ENCODE measurements around the gene MDGA2. TPM values are rescaled to one million over a fixed set of nuclear protein-coding genes. Genes with fewer than 3 reads are reported as not detected.

MDGA2 gene
- total RNA-seq, 1 donor from 2014 or later = 2.4 TPM

DNA sequence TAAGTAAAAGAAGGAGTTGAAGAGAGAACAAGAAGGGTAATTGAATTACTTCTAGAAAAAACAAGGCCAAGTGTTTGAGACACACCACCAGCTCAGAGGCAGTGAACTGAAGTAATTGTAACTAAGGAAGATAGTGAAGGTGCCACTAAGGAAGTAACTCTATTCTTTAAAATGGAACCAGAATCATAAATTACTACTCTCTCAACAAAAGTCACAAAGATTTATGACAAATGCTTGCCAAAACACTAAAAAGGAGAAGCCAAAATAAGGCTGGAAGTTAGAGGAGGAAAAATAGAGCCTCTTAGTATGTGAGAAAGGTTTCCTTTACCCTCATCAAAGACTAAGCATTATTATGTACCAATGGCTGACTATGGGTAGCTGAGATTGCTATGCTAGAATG lies 208.5 kb downstream of the MDGA2 start:
- no peak for FAIRE-seq
- DNase-seq (ENCODE audit: low read depth) = no peak
- TF ChIP-seq EZH2 (IDR thresholded peaks at IDR 0.05; ENCODE audit: insufficient read depth, low read length) = no peak
- TF ChIP-seq, protein P1, sequence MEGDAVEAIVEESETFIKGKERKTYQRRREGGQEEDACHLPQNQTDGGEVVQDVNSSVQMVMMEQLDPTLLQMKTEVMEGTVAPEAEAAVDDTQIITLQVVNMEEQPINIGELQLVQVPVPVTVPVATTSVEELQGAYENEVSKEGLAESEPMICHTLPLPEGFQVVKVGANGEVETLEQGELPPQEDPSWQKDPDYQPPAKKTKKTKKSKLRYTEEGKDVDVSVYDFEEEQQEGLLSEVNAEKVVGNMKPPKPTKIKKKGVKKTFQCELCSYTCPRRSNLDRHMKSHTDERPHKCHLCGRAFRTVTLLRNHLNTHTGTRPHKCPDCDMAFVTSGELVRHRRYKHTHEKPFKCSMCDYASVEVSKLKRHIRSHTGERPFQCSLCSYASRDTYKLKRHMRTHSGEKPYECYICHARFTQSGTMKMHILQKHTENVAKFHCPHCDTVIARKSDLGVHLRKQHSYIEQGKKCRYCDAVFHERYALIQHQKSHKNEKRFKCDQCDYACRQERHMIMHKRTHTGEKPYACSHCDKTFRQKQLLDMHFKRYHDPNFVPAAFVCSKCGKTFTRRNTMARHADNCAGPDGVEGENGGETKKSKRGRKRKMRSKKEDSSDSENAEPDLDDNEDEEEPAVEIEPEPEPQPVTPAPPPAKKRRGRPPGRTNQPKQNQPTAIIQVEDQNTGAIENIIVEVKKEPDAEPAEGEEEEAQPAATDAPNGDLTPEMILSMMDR (IDR thresholded peaks at IDR 0.05; ENCODE audit: insufficient read depth, low read depth, low read length) = no peak
- no peaks in the 10 kb centered on the region for H3K9me3 ChIP-seq (ENCODE audit: insufficient read depth, low read depth, low read length)
- no peak overlapping the region for H3K4me3 ChIP-seq (ENCODE audit: insufficient read depth, low read depth, low read length)
- no peaks in the 10 kb centered on the region for H3K27me3 ChIP-seq (ENCODE audit: insufficient read depth, low read length)
- H3K27me3 Mint-ChIP-seq (ENCODE audit: low read depth, unreplicated experiment) = no peaks in the 10 kb centered on the region
- H3K9ac ChIP-seq (ENCODE audit: low read length) = no peak overlapping the region
- no peaks in the 10 kb centered on the region for H3K4me1 ChIP-seq (ENCODE audit: insufficient read depth, low read length)
- no peak overlapping the region for H2AFZ ChIP-seq (ENCODE audit: low read depth, low read length)
- H3K9me3 Mint-ChIP-seq (ENCODE audit: unreplicated experiment) = no peaks in the 10 kb centered on the region
- H3K36me3 Mint-ChIP-seq (ENCODE audit: low read depth, unreplicated experiment) = no peaks in the 10 kb centered on the region
- H3K4me1 Mint-ChIP-seq (ENCODE audit: low read depth, unreplicated experiment) = no peaks in the 10 kb centered on the region
- H3K4me3 Mint-ChIP-seq (ENCODE audit: unreplicated experiment) = no peak overlapping the region
- no peaks in the 10 kb centered on the region for H3K79me2 ChIP-seq (ENCODE audit: insufficient read depth, low read length)
- no peaks in the 10 kb centered on the region for H3K36me3 ChIP-seq (ENCODE audit: insufficient read depth, low read length)
- H3K4me2 ChIP-seq (ENCODE audit: low read length) = no peak overlapping the region
- no peaks in the 10 kb centered on the region for H4K20me1 ChIP-seq (ENCODE audit: insufficient read depth, low read length)
- no peak overlapping the region for H3K27ac ChIP-seq (ENCODE audit: low read depth, low read length)
- no peak overlapping the region for H3K27ac Mint-ChIP-seq (ENCODE audit: unreplicated experiment)

DNA sequence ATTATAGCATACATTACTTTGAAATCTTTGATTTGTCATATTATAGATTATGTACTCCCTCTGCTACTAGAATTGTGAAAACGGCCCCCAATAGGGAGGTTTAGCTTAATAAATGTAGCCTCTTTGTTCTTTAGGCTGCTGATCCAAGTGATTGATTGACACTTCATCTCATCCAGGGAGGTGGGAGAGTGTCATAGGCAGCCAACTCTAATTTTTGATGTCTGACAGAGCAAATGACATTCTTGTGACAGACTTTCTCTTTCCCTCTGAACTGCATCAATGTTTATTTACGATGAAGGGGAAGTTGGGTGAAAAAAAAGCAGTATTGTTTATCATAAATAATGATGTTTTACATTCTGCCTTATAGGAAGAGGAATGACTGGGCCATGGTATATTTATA lies 221.4 kb downstream of the MDGA2 start:
- no peak overlapping the region for H3K27ac ChIP-seq (ENCODE audit: low read depth, low read length)
- no peaks in the 10 kb centered on the region for H4K20me1 ChIP-seq (ENCODE audit: insufficient read depth, low read length)
- no peaks in the 10 kb centered on the region for H3K36me3 Mint-ChIP-seq (ENCODE audit: low read depth, unreplicated experiment)
- no peak overlapping the region for H3K4me3 Mint-ChIP-seq (ENCODE audit: unreplicated experiment)
- FAIRE-seq = no peak
- H3K9me3 Mint-ChIP-seq (ENCODE audit: unreplicated experiment) = no peaks in the 10 kb centered on the region
- no peak overlapping the region for H2AFZ ChIP-seq (ENCODE audit: low read depth, low read length)
- H3K9ac ChIP-seq (ENCODE audit: low read length) = no peak overlapping the region
- no peak overlapping the region for H3K27ac Mint-ChIP-seq (ENCODE audit: unreplicated experiment)
- no peak for DNase-seq (ENCODE audit: low read depth)
- H3K27me3 ChIP-seq (ENCODE audit: insufficient read depth, low read length) = no peaks in the 10 kb centered on the region
- no peaks in the 10 kb centered on the region for H3K9me3 ChIP-seq (ENCODE audit: insufficient read depth, low read depth, low read length)
- H3K36me3 ChIP-seq (ENCODE audit: insufficient read depth, low read length) = no peaks in the 10 kb centered on the region
- H3K4me1 ChIP-seq (ENCODE audit: insufficient read depth, low read length) = no peaks in the 10 kb centered on the region
- no peaks in the 10 kb centered on the region for H3K27me3 Mint-ChIP-seq (ENCODE audit: low read depth, unreplicated experiment)
- no peak overlapping the region for H3K4me3 ChIP-seq (ENCODE audit: insufficient read depth, low read depth, low read length)
- no peak for TF ChIP-seq EZH2 (IDR thresholded peaks at IDR 0.05; ENCODE audit: insufficient read depth, low read length)
- TF ChIP-seq, protein P1 (IDR thresholded peaks at IDR 0.05; ENCODE audit: insufficient read depth, low read depth, low read length) = no peak
- H3K4me1 Mint-ChIP-seq (ENCODE audit: low read depth, unreplicated experiment) = no peaks in the 10 kb centered on the region
- no peaks in the 10 kb centered on the region for H3K79me2 ChIP-seq (ENCODE audit: insufficient read depth, low read length)
- H3K4me2 ChIP-seq (ENCODE audit: low read length) = no peak overlapping the region

- H3K27me3 Mint-ChIP-seq (ENCODE audit: low read depth, unreplicated experiment) = no peaks in the 10 kb centered on the region
- Histone ChIP-seq H3K4me2 (ENCODE audit: low read length) (no peak overlapping the region), H3K79me2 (ENCODE audit: insufficient read depth, low read length) (no peaks in the 10 kb centered on the region), H2AFZ (ENCODE audit: low read depth, low read length) (no peak overlapping the region), H3K36me3 (ENCODE audit: insufficient read depth, low read length) (no peaks in the 10 kb centered on the region), H3K9ac (ENCODE audit: low read length) (no peak overlapping the region), H4K20me1 (ENCODE audit: insufficient read depth, low read length) (no peaks in the 10 kb centered on the region), H3K4me3 (ENCODE audit: insufficient read depth, low read depth, low read length) (no peak overlapping the region), H3K9me3 (ENCODE audit: insufficient read depth, low read depth, low read length) (no peaks in the 10 kb centered on the region), H3K4me1 (ENCODE audit: insufficient read depth, low read length) (no peaks in the 10 kb centered on the region), H3K27me3 (ENCODE audit: insufficient read depth, low read length) (no peaks in the 10 kb centered on the region), H3K27ac (ENCODE audit: low read depth, low read length) (no peak overlapping the region)
- H3K36me3 Mint-ChIP-seq (ENCODE audit: low read depth, unreplicated experiment) = no peaks in the 10 kb centered on the region
- no peaks in the 10 kb centered on the region for H3K9me3 Mint-ChIP-seq (ENCODE audit: unreplicated experiment)
- H3K4me1 Mint-ChIP-seq (ENCODE audit: low read depth, unreplicated experiment) = no peaks in the 10 kb centered on the region
- FAIRE-seq (no peak), DNase-seq (ENCODE audit: low read depth) (no peak)
- H3K27ac Mint-ChIP-seq (ENCODE audit: unreplicated experiment) = no peak overlapping the region
- H3K4me3 Mint-ChIP-seq (ENCODE audit: unreplicated experiment) = no peak overlapping the region
- TF ChIP-seq, protein P1 (IDR thresholded peaks at IDR 0.05; ENCODE audit: insufficient read depth, low read depth, low read length) = no peak
- no peak for TF ChIP-seq EZH2 (IDR thresholded peaks at IDR 0.05; ENCODE audit: insufficient read depth, low read length)
Observed at GRCh38 chr14:47447076-47447475, 228.3 kb downstream of the MDGA2 start.
